MM.1S (cell line): ENCODE results near the gene TSPAN11.

Experiments
- DNase-seq: peaks from one replicate; pipeline ENCODE4 v3.0.0-alpha.2; 2015
- H2AFZ ChIP-seq: fragments of 300-600 bp; sonication (generic); 2 replicates; pipeline ENCODE4 v1.6.0; 2016; ENCODE audit warnings: antibody characterized with exemption, low read length
- H3F3A ChIP-seq: fragments of 300-600 bp; sonication (generic); 2 replicates; pipeline ENCODE4 v1.6.1; 2016; ENCODE audit warnings: mild to moderate bottlenecking, antibody characterized with exemption, low read length, moderate library complexity, mixed read lengths; ENCODE audit not compliant: insufficient read depth
- H3K27ac ChIP-seq: fragments of 300-600 bp; sonication (generic); 2 replicates; pipeline ENCODE4 v1.5.1; 2016; ENCODE audit warnings: mild to moderate bottlenecking, low read length
- H3K27me3 ChIP-seq: fragments of 300-600 bp; sonication (generic); replicated peaks from 2 replicates; pipeline ENCODE4 v1.6.0; 2016; ENCODE audit warnings: low read length; ENCODE audit not compliant: insufficient read depth
- H3K36me3 ChIP-seq: fragments of 300-600 bp; sonication (generic); replicated peaks from 2 replicates; pipeline ENCODE4 v1.6.1; 2016; ENCODE audit warnings: mild to moderate bottlenecking, low read length, mixed read lengths; ENCODE audit not compliant: insufficient read depth
- H3K4me1 ChIP-seq: fragments of 300-600 bp; sonication (generic); 2 replicates; pipeline ENCODE4 v1.6.1; 2016; ENCODE audit warnings: low read length, mixed read lengths
- H3K4me2 ChIP-seq: fragments of 300-600 bp; sonication (generic); 2 replicates; pipeline ENCODE4 v1.6.0; 2016; ENCODE audit warnings: low read depth, low read length
- H3K4me3 ChIP-seq: fragments of 300-600 bp; sonication (generic); 2 replicates; pipeline ENCODE4 v1.5.1; 2016; ENCODE audit warnings: low read length, mixed read lengths
- H3K79me2 ChIP-seq: fragments of 300-600 bp; sonication (generic); 2 replicates; pipeline ENCODE4 v1.6.1; 2016; ENCODE audit warnings: mixed run types, low read length, mixed read lengths
- H3K9ac ChIP-seq: fragments of 300-600 bp; sonication (generic); 2 replicates; pipeline ENCODE4 v1.6.1; 2016; ENCODE audit warnings: low read length, mixed read lengths
- H3K9me2 ChIP-seq: fragments of 300-600 bp; sonication (generic); replicated peaks from 2 replicates; pipeline ENCODE4 v1.6.1; 2016; ENCODE audit warnings: mild to moderate bottlenecking, low read length, mixed read lengths; ENCODE audit not compliant: insufficient read depth
- H3K9me3 ChIP-seq: fragments of 300-600 bp; sonication (generic); replicated peaks from 2 replicates; pipeline ENCODE4 v1.6.1; 2016; ENCODE audit warnings: mild to moderate bottlenecking, low read length, mixed read lengths; ENCODE audit not compliant: insufficient read depth
- H4K20me1 ChIP-seq: fragments of 300-600 bp; sonication (generic); 2 replicates; pipeline ENCODE4 v1.6.1; 2016; ENCODE audit warnings: mild to moderate bottlenecking, low read length, moderate library complexity, mixed read lengths; ENCODE audit not compliant: insufficient read depth
- CTCF ChIP-seq: fragments of 300-600 bp; sonication (generic); IDR thresholded peaks from 2 replicates; pipeline ENCODE4 v1.5.1; 2016; ENCODE audit warnings: antibody characterized with exemption, low read length, mixed read lengths
- EZH2 ChIP-seq: fragments of 300-600 bp; sonication (generic); optimal IDR thresholded peaks from 2 replicates; pipeline ENCODE3; 2017; ENCODE audit warnings: low read depth, mild to moderate bottlenecking, antibody characterized with exemption, low read length, mixed read lengths
- EZH2phosphoT487 ChIP-seq: fragments of 300-600 bp; sonication (generic); IDR thresholded peaks from 2 replicates; pipeline ENCODE4 v1.6.1; 2018; ENCODE audit warnings: antibody characterized with exemption, low read length

TSPAN11 gene

GRCh38 chr12:30979371-30980259 lies 53.1 kb downstream of the TSPAN11 start:
- H3K9me3 ChIP-seq = no peaks in the 10 kb centered on the region
- no peak for TF ChIP-seq CTCF
- TF ChIP-seq EZH2 = no peak
- TF ChIP-seq EZH2phosphoT487 = no peak
- no peaks in the 10 kb centered on the region for H3K9me2 ChIP-seq
- H3F3A ChIP-seq = no peaks in the 10 kb centered on the region
- H3K36me3 ChIP-seq = no peaks in the 10 kb centered on the region
- H3K4me1 ChIP-seq = no peaks in the 10 kb centered on the region
- no peak overlapping the region for H2AFZ ChIP-seq
- H3K4me2 ChIP-seq = no peak overlapping the region
- no peak overlapping the region for H3K9ac ChIP-seq
- H3K27ac ChIP-seq = no peak overlapping the region
- no peak overlapping the region for H3K4me3 ChIP-seq
- no peaks in the 10 kb centered on the region for H4K20me1 ChIP-seq
- H3K27me3 ChIP-seq = no peaks in the 10 kb centered on the region
- H3K79me2 ChIP-seq = no peaks in the 10 kb centered on the region
- no peak for DNase-seq

- TF ChIP-seq EZH2phosphoT487 (no peak), CTCF (no peak), EZH2 (no peak)
- H3K9ac ChIP-seq = no peak overlapping the region
- no peaks in the 10 kb centered on the region for H3K79me2 ChIP-seq
- H3K4me3 ChIP-seq = no peak overlapping the region
- H3K4me2 ChIP-seq = no peak overlapping the region
- no peaks in the 10 kb centered on the region for H3K9me3 ChIP-seq
- no peaks in the 10 kb centered on the region for H3K4me1 ChIP-seq
- no peaks in the 10 kb centered on the region for H3K9me2 ChIP-seq
- no peak overlapping the region for H2AFZ ChIP-seq
- H3F3A ChIP-seq = no peaks in the 10 kb centered on the region
- no peaks in the 10 kb centered on the region for H3K27me3 ChIP-seq
- H4K20me1 ChIP-seq = no peaks in the 10 kb centered on the region
- no peak overlapping the region for H3K27ac ChIP-seq
- no peak for DNase-seq
- H3K36me3 ChIP-seq = no peaks in the 10 kb centered on the region
Observed at GRCh38 chr12:30980955-30981662, 54.6 kb downstream of the TSPAN11 start.

- H3K9ac ChIP-seq = no peak overlapping the region
- H3K9me2 ChIP-seq = no peaks in the 10 kb centered on the region
- H3K9me3 ChIP-seq = no peaks in the 10 kb centered on the region
- no peaks in the 10 kb centered on the region for H3K79me2 ChIP-seq
- H3F3A ChIP-seq = no peaks in the 10 kb centered on the region
- H3K4me1 ChIP-seq = no peaks in the 10 kb centered on the region
- DNase-seq = no peak
- H3K36me3 ChIP-seq = no peaks in the 10 kb centered on the region
- TF ChIP-seq CTCF (no peak), EZH2 (no peak), EZH2phosphoT487 (no peak)
- no peak overlapping the region for H2AFZ ChIP-seq
- H3K27me3 ChIP-seq = no peaks in the 10 kb centered on the region
- H3K27ac ChIP-seq = no peak overlapping the region
- H3K4me2 ChIP-seq = no peak overlapping the region
- H4K20me1 ChIP-seq = no peaks in the 10 kb centered on the region
- H3K4me3 ChIP-seq = no peak overlapping the region
Observed at GRCh38 chr12:30982413-30982812, 55.9 kb downstream of the TSPAN11 start.
